Prostate gland (tissue), 2 donors: ENCODE results near the gene SF3A2. TPM values are rescaled to one million over a fixed set of nuclear protein-coding genes. Genes with fewer than 3 reads are reported as not detected.
A peak's percentile ranks its signal among the peaks of the same experiment; 100 is the strongest.

Source experiments
- DNase-seq: peaks from one replicate; pipeline ENCODE4 v3.0.0-alpha.2; 2019; ENCODE audit warnings: low spot score
- H3K27ac ChIP-seq, 2 donors: fragments of 200-600 bp; sonication (generic); 2 replicates each; pipeline ENCODE4 v1.5.1; 2017 to 2019
- H3K27me3 ChIP-seq: fragments of 200-600 bp; sonication (generic); replicated peaks from 2 replicates; pipeline ENCODE4 v1.5.1; 2019; ENCODE audit not compliant: insufficient read depth
- H3K36me3 ChIP-seq, 2 donors: fragments of 200-600 bp; sonication (generic); 1 replicate in 1 of 2; 2 replicates in 1 of 2; pipeline versions ENCODE4 v1.5.1 to v1.8.1; 2017 to 2019
- H3K4me1 ChIP-seq: fragments of 200-600 bp; sonication (generic); replicated peaks from 2 replicates; pipeline ENCODE4 v1.5.1; 2019
- H3K4me3 ChIP-seq, 2 donors: fragments of 200-600 bp; sonication (generic); 2 replicates each; pipeline ENCODE4 v1.5.1; 2017 to 2019
- H3K9me3 ChIP-seq: fragments of 200-600 bp; sonication (generic); 2 replicates; pipeline ENCODE4 v1.5.1; 2017
- CTCF ChIP-seq, 4 experiments: fragments of 200-600 bp in 2 of 4; fragments of 450-650 bp in 2 of 4; sonication (generic) in 2 of 4; IDR thresholded peaks; 1 replicate in 3 of 4; 2 replicates in 1 of 4; pipeline ENCODE4 v1.5.1; 2016 to 2019; ENCODE audit warnings: antibody characterized with exemption in 4 of 4, mild to moderate bottlenecking in 2 of 4, moderate library complexity in 2 of 4
- POLR2A ChIP-seq: fragments of 450-650 bp; IDR thresholded peaks from one replicate; pipeline ENCODE4 v1.6.1; 2016; ENCODE audit warnings: antibody characterized with exemption, mild to moderate bottlenecking
- POLR2AphosphoS5 ChIP-seq: sonication (generic); formaldehyde crosslinking; IDR thresholded peaks from one replicate; pipeline ENCODE4 v1.6.1; 2017; ENCODE audit warnings: antibody characterized with exemption
- WGBS: methylation state at CpG from one replicate; pipeline ENCODE4 v1.1.5; 2018; 5-methylcytosine and 5-hydroxymethylcytosine counted together
- intact Hi-C: fragments of 100-400 bp; cut with DNase I; formaldehyde crosslinking; loops from one replicate; pipeline ENCODE4 v1.14.2; 2022
- total RNA-seq, 2 donors: library from RNA; depleted of rRNA; stranded (reverse); fragments of >200 nt; gene quantifications; one replicate each; pipeline ENCODE4 v1.1.0, GENCODE V29; 2016

Gene SF3A2
- total RNA-seq, 2 donors from 2014 or later, result 31.9 to 113 TPM

- intact Hi-C loops, result no loop called here
- peaks cover 0 to under 1% of the 10 kb centered on the region in 2 donors for H3K36me3 ChIP-seq
- H3K27me3 ChIP-seq, result peaks cover 14% of the 10 kb centered on the region
- H3K4me3 ChIP-seq, result no peak overlapping the region
- H3K27ac ChIP-seq, result no peak overlapping the region
- no peak for TF ChIP-seq POLR2AphosphoS5
- no peak for TF ChIP-seq CTCF (IDR thresholded peaks at IDR 0.05)
- TF ChIP-seq POLR2A, result no peak
- no peak for DNase-seq
- no peaks in the 10 kb centered on the region for H3K4me1 ChIP-seq
- WGBS, result 9% methylated on average over 18 of the region's 18 CpGs
- H3K9me3 ChIP-seq, result no peaks in the 10 kb centered on the region
These were observed 16.1 kb downstream of the SF3A2 start for GRCh38 chr19:2252797-2253105.

GRCh38 chr19:2253106-2254063 lies 16.8 kb downstream of the SF3A2 start:
- H3K27me3 ChIP-seq, result peaks cover 14% of the 10 kb centered on the region

GRCh38 chr19:2254064-2254872 lies 17.6 kb downstream of the SF3A2 start:
- Histone ChIP-seq H3K9me3 (no peaks in the 10 kb centered on the region), H3K4me1 (no peaks in the 10 kb centered on the region), H3K36me3 (no peaks in the 10 kb centered on the region), H3K4me3 (no peak overlapping the region), H3K27me3 (peaks cover 14% of the 10 kb centered on the region), H3K27ac (no peak overlapping the region)
- no peak for TF ChIP-seq POLR2A
- peak in 2 of 4 experiments; percentile 5 to 6 for TF ChIP-seq CTCF (IDR thresholded peaks at IDR 0.05)
- TF ChIP-seq POLR2AphosphoS5, result no peak
- WGBS, result 67% methylated on average over 20 of the region's 20 CpGs
- no peak for DNase-seq
- intact Hi-C loops, result no loop called here

More at GRCh38 chr19:2253106-2254063, 16.8 kb downstream of the SF3A2 start:
- Histone ChIP-seq H3K36me3 (no peaks in the 10 kb centered on the region), H3K4me1 (no peaks in the 10 kb centered on the region), H3K4me3 (no peak overlapping the region), H3K9me3 (no peaks in the 10 kb centered on the region), H3K27ac (no peak overlapping the region)
- TF ChIP-seq POLR2AphosphoS5 (no peak), POLR2A (no peak), CTCF (IDR thresholded peaks at IDR 0.05) (no peak)
- intact Hi-C loops, result no loop called here
- WGBS, result 5% methylated on average over 51 of the region's 77 CpGs
- no peak for DNase-seq

GRCh38 chr19:2255112-2255845 lies 18.7 kb downstream of the SF3A2 start:
- no peak overlapping the region for H3K27ac ChIP-seq
- intact Hi-C loops, result no loop called here
- H3K36me3 ChIP-seq, result no peaks in the 10 kb centered on the region
- WGBS, result 85% methylated on average over 16 of the region's 16 CpGs
- peaks cover 14% of the 10 kb centered on the region for H3K27me3 ChIP-seq
- TF ChIP-seq POLR2A (no peak), POLR2AphosphoS5 (no peak), CTCF (IDR thresholded peaks at IDR 0.05) (no peak)
- no peak for DNase-seq
- H3K4me3 ChIP-seq, result no peak overlapping the region
- no peaks in the 10 kb centered on the region for H3K9me3 ChIP-seq
- no peaks in the 10 kb centered on the region for H3K4me1 ChIP-seq
